Neural crest cell (in vitro differentiated cells): Measurements from ENCODE around the gene SLC45A3. TPM values are rescaled to one million over a fixed set of nuclear protein-coding genes. Genes with fewer than 3 reads are reported as not detected.

ENCODE experiments used
- DNase-seq: peaks from one replicate; pipeline ENCODE4 v3.0.0; 2021; ENCODE audit warnings: low read depth, mixed read lengths, low spot score
- H3K27ac Mint-ChIP-seq: one replicate; pipeline ENCODE4 v1.8.0; 2021; ENCODE audit warnings: mild to moderate bottlenecking, mixed read lengths; ENCODE audit not compliant: unreplicated experiment
- H3K27me3 Mint-ChIP-seq: 2 replicates; pipeline ENCODE4 v1.8.0; 2021; ENCODE audit warnings: low read depth, mild to moderate bottlenecking, mixed read lengths
- H3K36me3 Mint-ChIP-seq: 2 replicates; pipeline ENCODE4 v1.8.0; 2021; ENCODE audit warnings: low read depth, mild to moderate bottlenecking, mixed read lengths
- H3K4me1 Mint-ChIP-seq: 2 replicates; pipeline ENCODE4 v1.8.0; 2021; ENCODE audit warnings: mixed read lengths
- H3K4me3 Mint-ChIP-seq: one replicate; pipeline ENCODE4 v1.8.0; 2021; ENCODE audit warnings: mild to moderate bottlenecking, mixed read lengths
- H3K9me3 Mint-ChIP-seq: 2 replicates; pipeline ENCODE4 v1.8.0; 2021; ENCODE audit warnings: mixed read lengths
- total RNA-seq: library from RNA; stranded (reverse); gene quantifications from 2 replicates; pipeline ENCODE4 v1.2.1, GENCODE V29; 2021
- TF ChIP-seq, protein P1 (sequence below): fragments of 200-600 bp; sonication (generic); conservative IDR thresholded peaks from 2 replicates; pipeline ENCODE4 v1.5.0; 2021; ENCODE audit warnings: antibody characterized with exemption, mild to moderate bottlenecking

The SLC45A3 gene
- total RNA-seq, 1 donor from 2014 or later, result 14.0 TPM

GRCh38 chr1:205616563-205617293, 63.6 kb downstream of the SLC45A3 start:
- H3K27me3 Mint-ChIP-seq, result no peaks in the 10 kb centered on the region
- peak overlapping the region; percentile 36 for H3K27ac Mint-ChIP-seq
- H3K9me3 Mint-ChIP-seq, result no peaks in the 10 kb centered on the region
- no peak for DNase-seq
- TF ChIP-seq, protein P1, sequence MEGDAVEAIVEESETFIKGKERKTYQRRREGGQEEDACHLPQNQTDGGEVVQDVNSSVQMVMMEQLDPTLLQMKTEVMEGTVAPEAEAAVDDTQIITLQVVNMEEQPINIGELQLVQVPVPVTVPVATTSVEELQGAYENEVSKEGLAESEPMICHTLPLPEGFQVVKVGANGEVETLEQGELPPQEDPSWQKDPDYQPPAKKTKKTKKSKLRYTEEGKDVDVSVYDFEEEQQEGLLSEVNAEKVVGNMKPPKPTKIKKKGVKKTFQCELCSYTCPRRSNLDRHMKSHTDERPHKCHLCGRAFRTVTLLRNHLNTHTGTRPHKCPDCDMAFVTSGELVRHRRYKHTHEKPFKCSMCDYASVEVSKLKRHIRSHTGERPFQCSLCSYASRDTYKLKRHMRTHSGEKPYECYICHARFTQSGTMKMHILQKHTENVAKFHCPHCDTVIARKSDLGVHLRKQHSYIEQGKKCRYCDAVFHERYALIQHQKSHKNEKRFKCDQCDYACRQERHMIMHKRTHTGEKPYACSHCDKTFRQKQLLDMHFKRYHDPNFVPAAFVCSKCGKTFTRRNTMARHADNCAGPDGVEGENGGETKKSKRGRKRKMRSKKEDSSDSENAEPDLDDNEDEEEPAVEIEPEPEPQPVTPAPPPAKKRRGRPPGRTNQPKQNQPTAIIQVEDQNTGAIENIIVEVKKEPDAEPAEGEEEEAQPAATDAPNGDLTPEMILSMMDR, result no peak
- no peaks in the 10 kb centered on the region for H3K4me1 Mint-ChIP-seq
- H3K4me3 Mint-ChIP-seq, result no peak overlapping the region
- peaks cover 11% of the 10 kb centered on the region for H3K36me3 Mint-ChIP-seq

- no peaks in the 10 kb centered on the region for H3K4me1 Mint-ChIP-seq
- DNase-seq, result no peak
- H3K9me3 Mint-ChIP-seq, result no peaks in the 10 kb centered on the region
- TF ChIP-seq, protein P1, result no peak
- no peak overlapping the region for H3K27ac Mint-ChIP-seq
- no peaks in the 10 kb centered on the region for H3K27me3 Mint-ChIP-seq
- H3K4me3 Mint-ChIP-seq, result no peak overlapping the region
- peaks cover 11% of the 10 kb centered on the region for H3K36me3 Mint-ChIP-seq
Measured at GRCh38 chr1:205615789-205616188, 64.5 kb downstream of the SLC45A3 start.

DNA sequence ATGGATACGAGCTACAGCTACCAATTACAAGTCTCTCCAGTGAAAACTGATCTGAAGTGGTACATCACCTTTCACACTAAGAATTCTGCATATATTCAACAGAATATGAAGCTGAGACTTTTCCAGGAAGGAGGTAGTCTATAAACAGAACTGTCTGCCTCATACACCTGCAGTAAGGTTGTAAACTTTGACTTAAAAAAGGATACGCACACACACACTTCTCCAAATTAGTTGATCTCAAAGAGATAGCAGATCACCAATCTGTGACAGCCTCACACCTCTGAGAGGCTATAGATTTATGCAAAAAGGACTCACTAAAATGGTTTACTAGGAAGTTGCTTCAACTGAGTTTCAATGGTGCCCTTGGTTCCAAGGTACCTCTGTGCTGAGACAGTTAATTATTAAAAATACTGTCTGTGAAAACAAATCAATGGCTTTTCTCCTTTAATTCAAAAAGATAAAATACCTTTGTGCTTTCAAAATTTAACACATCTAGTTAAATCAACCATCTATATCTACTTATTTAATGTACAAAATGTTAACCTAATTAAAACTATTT, 66.4 kb downstream of the SLC45A3 start:
- no peaks in the 10 kb centered on the region for H3K27me3 Mint-ChIP-seq
- no peak overlapping the region for H3K4me3 Mint-ChIP-seq
- H3K4me1 Mint-ChIP-seq, result no peaks in the 10 kb centered on the region
- H3K27ac Mint-ChIP-seq, result no peak overlapping the region
- H3K9me3 Mint-ChIP-seq, result no peaks in the 10 kb centered on the region
- TF ChIP-seq, protein P1, result no peak
- no peak for DNase-seq
- peaks cover 5% of the 10 kb centered on the region for H3K36me3 Mint-ChIP-seq

- H3K36me3 Mint-ChIP-seq, result peaks cover 5% of the 10 kb centered on the region
- H3K27me3 Mint-ChIP-seq, result no peaks in the 10 kb centered on the region
- no peak for DNase-seq
- TF ChIP-seq, protein P1, result no peak
- H3K9me3 Mint-ChIP-seq, result no peaks in the 10 kb centered on the region
- H3K4me3 Mint-ChIP-seq, result no peak overlapping the region
- no peaks in the 10 kb centered on the region for H3K4me1 Mint-ChIP-seq
- no peak overlapping the region for H3K27ac Mint-ChIP-seq
Measured at GRCh38 chr1:205612556-205612955, 67.8 kb downstream of the SLC45A3 start.

DNA sequence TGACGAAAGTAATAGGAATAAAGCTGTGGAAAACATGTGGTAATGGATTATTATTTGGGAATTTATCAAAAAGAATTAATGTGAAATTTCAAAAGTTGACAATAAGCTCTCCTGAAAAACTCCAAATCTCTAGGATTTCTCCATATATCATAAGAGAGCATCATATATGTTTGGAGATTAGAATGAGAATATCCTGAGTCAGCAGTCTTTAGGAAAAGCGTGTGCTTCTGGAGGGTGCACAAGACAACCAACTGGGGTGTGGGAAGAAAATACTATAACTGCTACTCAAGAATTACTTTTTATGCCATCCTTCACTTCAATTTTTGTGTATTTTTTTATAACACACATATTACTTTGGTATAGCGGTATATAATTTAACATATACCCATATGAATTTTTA, 68.2 kb downstream of the SLC45A3 start:
- no peak overlapping the region for H3K4me3 Mint-ChIP-seq
- peaks cover 5% of the 10 kb centered on the region for H3K36me3 Mint-ChIP-seq
- TF ChIP-seq, protein P1, result no peak
- H3K4me1 Mint-ChIP-seq, result no peaks in the 10 kb centered on the region
- H3K27ac Mint-ChIP-seq, result no peak overlapping the region
- H3K9me3 Mint-ChIP-seq, result no peaks in the 10 kb centered on the region
- no peaks in the 10 kb centered on the region for H3K27me3 Mint-ChIP-seq
- DNase-seq, result no peak
